H1 (cell line): Measurements from ENCODE around the gene ASH1L. TPM values are rescaled to one million over a fixed set of nuclear protein-coding genes. Genes with fewer than 3 reads are reported as not detected.

Experiments
- ASH2L ChIP-seq: fragments of 200-600, 300-600 bp; sonication (generic); IDR thresholded peaks from one replicate; pipeline ENCODE4 v1.7.1; 2017; ENCODE audit warnings: low read length
- BCL11A ChIP-seq, 2 experiments: IDR thresholded peaks; one replicate each; pipeline ENCODE4 v1.6.1; 2011; ENCODE audit warnings: low read depth in 2 of 2, low read length in 2 of 2, mild to moderate bottlenecking in 2 of 2
- CEBPB ChIP-seq: IDR thresholded peaks from 2 replicates; pipeline ENCODE4 v1.6.1; 2012; ENCODE audit warnings: low read depth, low read length
- CHD2 ChIP-seq: IDR thresholded peaks from 2 replicates; pipeline ENCODE4 v1.6.1; 2012; ENCODE audit warnings: low read length, improper control_type of control experiment
- CTCF ChIP-seq, 3 experiments: IDR thresholded peaks; 1 replicate in 2 of 3; 2 replicates in 1 of 3; pipeline versions ENCODE4 v1.5.1 to v1.6.1; 2011; ENCODE audit warnings: low read length in 3 of 3, mild to moderate bottlenecking in 3 of 3, inconsistent platforms in 2 of 3, low read depth in 1 of 3, moderate library complexity in 1 of 3; ENCODE audit not compliant: insufficient read depth in 1 of 3; ENCODE audit errors: control extremely low read depth in 1 of 3
- E2F6 ChIP-seq: IDR thresholded peaks from 2 replicates; pipeline ENCODE4 v1.6.1; 2012; ENCODE audit warnings: inconsistent platforms
- EP300 ChIP-seq, 2 experiments: IDR thresholded peaks; 1 replicate in 1 of 2; 2 replicates in 1 of 2; pipeline ENCODE4 v1.6.1; 2011 to 2012; ENCODE audit warnings: low read depth in 2 of 2, low read length in 2 of 2, mild to moderate bottlenecking in 2 of 2, borderline replicate concordance in 1 of 2, inconsistent platforms in 1 of 2, moderate library complexity in 1 of 2
- EZH2 ChIP-seq: fragments of 200-600 bp; sonication (generic); IDR thresholded peaks from 2 replicates; pipeline ENCODE4 v1.7.1; 2012; ENCODE audit warnings: low read depth, mild to moderate bottlenecking, moderate library complexity, low read length, inconsistent platforms; ENCODE audit not compliant: severe bottlenecking
- GTF2F1 ChIP-seq: IDR thresholded peaks from 2 replicates; pipeline ENCODE4 v1.6.1; 2012; ENCODE audit warnings: low read depth, low read length, improper control_type of control experiment, borderline replicate concordance
- HDAC6 ChIP-seq: IDR thresholded peaks from one replicate; pipeline ENCODE4 v1.7.1; 2012; ENCODE audit warnings: low read depth, mild to moderate bottlenecking, inconsistent platforms, low read length, moderate library complexity
- JUND ChIP-seq: IDR thresholded peaks from 2 replicates; pipeline ENCODE4 v1.6.1; 2011; ENCODE audit warnings: mild to moderate bottlenecking, improper control_type of control experiment, low read length
- KDM4A ChIP-seq: IDR thresholded peaks from one replicate; pipeline ENCODE4 v1.7.1; 2012; ENCODE audit warnings: low read depth, mild to moderate bottlenecking, moderate library complexity, low read length, inconsistent platforms; ENCODE audit not compliant: severe bottlenecking
- RXRA ChIP-seq: IDR thresholded peaks from 2 replicates; pipeline ENCODE4 v1.6.1; 2011; ENCODE audit warnings: low read depth, mild to moderate bottlenecking, low read length, moderate library complexity; ENCODE audit not compliant: insufficient read depth
- SIX5 ChIP-seq: IDR thresholded peaks from 2 replicates; pipeline ENCODE4 v1.6.1; 2011; ENCODE audit warnings: mild to moderate bottlenecking, low read depth, low read length
- SP1 ChIP-seq: IDR thresholded peaks from 2 replicates; pipeline ENCODE4 v1.6.1; 2011; ENCODE audit warnings: low read depth, low read length
- SP4 ChIP-seq: IDR thresholded peaks from 2 replicates; pipeline ENCODE4 v1.6.1; 2012; ENCODE audit warnings: low read length, inconsistent platforms
- TBP ChIP-seq: IDR thresholded peaks from 2 replicates; pipeline ENCODE4 v1.6.1; 2011; ENCODE audit warnings: low read depth, low read length, improper control_type of control experiment
- TCF12 ChIP-seq: IDR thresholded peaks from 2 replicates; pipeline ENCODE4 v1.6.1; 2011; ENCODE audit warnings: low read depth, mild to moderate bottlenecking, low read length
- TEAD4 ChIP-seq: IDR thresholded peaks from 2 replicates; pipeline ENCODE4 v1.6.1; 2012; ENCODE audit warnings: low read depth, low read length, inconsistent platforms, mixed read lengths
- USF2 ChIP-seq: IDR thresholded peaks from 2 replicates; pipeline ENCODE4 v1.6.1; 2011; ENCODE audit warnings: low read length, improper control_type of control experiment
- YY1 ChIP-seq: IDR thresholded peaks from 2 replicates; pipeline ENCODE4 v1.6.1; 2011; ENCODE audit warnings: low read depth, mild to moderate bottlenecking, low read length
- polyA plus RNA-seq, 7 experiments: library from polyadenylated mRNA; depleted of rRNA in 3 of 7; stranded (reverse) in 5 of 7; unstranded in 2 of 7; fragments of >200 nt in 5 of 7; fragments of 200-250 nt in 2 of 7; gene quantifications; 1 replicate in 5 of 7; 2 replicates in 1 of 7; 4 replicates in 1 of 7; pipeline versions ENCODE4 v1.2.1 to v1.2.3, GENCODE V29; 2011 to 2013; ENCODE audit warnings: missing spikeins in 2 of 7, mixed read lengths in 2 of 7
- total RNA-seq: library from RNA; stranded (reverse); fragmentation: NEBNext Ultra II Directional; extraction: Animal tissue kit (Norgen Biotek cat#: 25700); gene quantifications from 2 replicates; pipeline ENCODE4 v1.2.1, GENCODE V29; 2021

The ASH1L gene
- total and polyA plus RNA-seq, 2 of the 8 experiments (the other 6 are each of a cell fraction or from before 2014, with no cell fraction given): 7.5 to 27.6 TPM

GRCh38 chr1:155324037-155324716 lies 238.4 kb downstream of the ASH1L start (continued):
- TF ChIP-seq JUND: no peak
- no peak for TF ChIP-seq TCF12
- TF ChIP-seq USF2: peak; percentile 97
- TF ChIP-seq EP300 (IDR thresholded peaks at IDR 0.05; ENCODE audit: borderline replicate concordance in 1 of 2, low read depth in 2 of 2, low read length in 2 of 2): no peak
- no peak for TF ChIP-seq E2F6
- TF ChIP-seq GTF2F1: no peak
- no peak for TF ChIP-seq HDAC6
- TF ChIP-seq CHD2: peak; percentile 65
- peak; percentile 76 for TF ChIP-seq ASH2L
- TF ChIP-seq EZH2: no peak
- TF ChIP-seq TEAD4: no peak
- no peak for TF ChIP-seq SIX5
- TF ChIP-seq YY1: peak; percentile 41; the same call in 1 of the 2 replicates
- TF ChIP-seq CEBPB: no peak
- TF ChIP-seq TBP: no peak
- TF ChIP-seq SP4: 0 out of 2 replicates have a peak, but pooled peaks have one; percentile 4
- TF ChIP-seq KDM4A: peak; percentile 32
- TF ChIP-seq BCL11A (IDR thresholded peaks at IDR 0.05; ENCODE audit: low read depth in 2 of 2, low read length in 2 of 2): no peak
- no peak for TF ChIP-seq CTCF (IDR thresholded peaks at IDR 0.05; ENCODE audit: control extremely low read depth in 1 of 3, insufficient read depth in 1 of 3, low read depth in 1 of 3, low read length in 3 of 3)
- TF ChIP-seq RXRA: no peak
- 0 out of 2 replicates have a peak, but pooled peaks have one; percentile 6 for TF ChIP-seq SP1
